OCI-LY7 (cell line): ENCODE results near the gene TUBB3.

ENCODE experiments used
- EZH2phosphoT487 ChIP-seq: fragments of 200-600 bp; sonication (generic); IDR thresholded peaks from 2 replicates; pipeline ENCODE4 v1.6.1; 2018; ENCODE audit warnings: low read depth, borderline replicate concordance, mild to moderate bottlenecking, mixed run types, antibody characterized with exemption, low read length, moderate library complexity, mixed read lengths
- TF ChIP-seq, protein P1 (sequence below): fragments of 200-600 bp; sonication (generic); conservative IDR thresholded peaks from 2 replicates; pipeline ENCODE4 v1.5.1; 2014; ENCODE audit warnings: mild to moderate bottlenecking, antibody characterized with exemption, low read length, moderate library complexity, mixed read lengths

DNA sequence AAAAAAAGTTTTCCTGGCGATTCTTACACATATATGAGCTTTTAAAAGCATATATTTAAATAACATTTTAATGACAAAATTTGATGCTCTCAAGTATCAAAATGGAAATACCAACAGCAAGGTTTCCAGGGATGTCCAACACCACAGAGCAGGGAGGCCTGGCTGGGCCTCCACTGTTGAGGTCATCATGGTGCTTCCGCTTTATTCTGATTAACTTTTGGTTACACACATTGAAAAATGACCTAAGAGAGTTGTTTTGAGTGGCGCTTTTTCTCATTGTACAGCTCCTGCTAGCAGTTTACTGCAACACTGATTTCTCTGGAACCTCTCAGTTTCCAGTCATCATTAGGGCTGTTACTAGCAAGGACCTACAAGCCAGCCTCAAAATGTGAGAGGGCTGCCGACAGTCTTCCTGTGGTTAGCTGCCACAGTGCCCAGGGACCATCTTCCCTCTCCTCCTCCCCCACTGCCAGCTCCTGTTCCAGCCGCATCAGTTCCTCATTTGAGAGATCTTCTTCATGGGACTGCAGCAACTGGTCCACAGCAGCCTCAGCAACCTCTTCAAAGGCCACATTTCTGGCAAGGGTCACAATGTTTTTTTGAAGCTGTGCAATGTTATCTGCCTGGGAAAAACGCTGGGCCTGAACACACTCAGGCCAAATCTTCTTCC is 46.7 kb downstream of the TUBB3 start:
- TF ChIP-seq, protein P1, sequence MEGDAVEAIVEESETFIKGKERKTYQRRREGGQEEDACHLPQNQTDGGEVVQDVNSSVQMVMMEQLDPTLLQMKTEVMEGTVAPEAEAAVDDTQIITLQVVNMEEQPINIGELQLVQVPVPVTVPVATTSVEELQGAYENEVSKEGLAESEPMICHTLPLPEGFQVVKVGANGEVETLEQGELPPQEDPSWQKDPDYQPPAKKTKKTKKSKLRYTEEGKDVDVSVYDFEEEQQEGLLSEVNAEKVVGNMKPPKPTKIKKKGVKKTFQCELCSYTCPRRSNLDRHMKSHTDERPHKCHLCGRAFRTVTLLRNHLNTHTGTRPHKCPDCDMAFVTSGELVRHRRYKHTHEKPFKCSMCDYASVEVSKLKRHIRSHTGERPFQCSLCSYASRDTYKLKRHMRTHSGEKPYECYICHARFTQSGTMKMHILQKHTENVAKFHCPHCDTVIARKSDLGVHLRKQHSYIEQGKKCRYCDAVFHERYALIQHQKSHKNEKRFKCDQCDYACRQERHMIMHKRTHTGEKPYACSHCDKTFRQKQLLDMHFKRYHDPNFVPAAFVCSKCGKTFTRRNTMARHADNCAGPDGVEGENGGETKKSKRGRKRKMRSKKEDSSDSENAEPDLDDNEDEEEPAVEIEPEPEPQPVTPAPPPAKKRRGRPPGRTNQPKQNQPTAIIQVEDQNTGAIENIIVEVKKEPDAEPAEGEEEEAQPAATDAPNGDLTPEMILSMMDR: no peak
- no peak for TF ChIP-seq EZH2phosphoT487
